Measurements from ENCODE around the gene CD151.

DNA sequence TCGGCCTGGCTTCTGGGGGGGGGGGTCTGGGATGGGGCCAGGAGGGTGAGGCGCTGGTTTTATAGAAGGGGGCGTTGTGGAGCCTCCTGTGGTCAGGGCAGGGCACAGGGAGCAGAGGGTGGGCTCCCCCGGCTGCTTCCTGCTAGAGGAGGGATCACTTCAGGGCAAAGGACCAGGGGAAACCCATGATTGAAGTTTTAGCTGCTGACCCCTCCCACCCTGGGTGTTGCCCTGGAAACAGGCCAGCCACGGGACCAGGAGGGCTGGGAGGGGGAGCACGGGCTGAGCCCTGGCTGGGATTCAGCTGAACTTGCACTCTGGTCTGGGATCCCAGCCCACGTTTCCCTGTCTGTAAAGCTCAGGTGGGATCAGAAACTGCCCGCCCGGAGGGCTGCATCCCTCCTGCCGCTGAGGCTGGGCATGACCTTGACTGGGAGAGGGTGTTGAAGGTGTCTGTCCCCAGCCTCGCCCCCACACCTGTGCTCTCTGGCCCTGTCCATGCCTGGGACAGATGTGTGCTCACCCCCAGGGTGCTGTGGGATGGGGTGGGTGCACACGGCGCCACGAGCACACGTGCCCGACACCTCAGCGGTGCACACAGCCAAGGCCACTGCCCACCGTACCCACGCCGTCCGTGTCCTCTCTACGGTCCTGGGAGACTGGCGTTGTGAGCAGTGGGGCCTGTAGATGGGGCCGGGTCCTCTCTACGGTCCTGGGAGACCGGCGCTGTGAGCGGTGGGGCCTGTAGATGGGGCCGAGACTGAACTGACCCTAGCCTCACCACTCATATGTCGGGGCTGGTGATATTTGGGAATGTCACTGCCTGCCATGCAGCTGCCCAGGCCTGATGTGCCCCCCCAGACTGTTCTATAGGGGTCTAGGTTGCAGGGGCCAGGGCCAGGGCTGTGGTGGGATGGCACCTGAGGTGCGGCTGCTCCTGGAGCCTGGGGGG lies 12.2 kb downstream of the CD151 start:
- TF ChIP-seq CTCF (IDR thresholded peaks at IDR 0.05), result no peak
- no peak for TF ChIP-seq MAX (CRISPR knock-in tag; IDR thresholded peaks at IDR 0.05)
- TF ChIP-seq PREB (CRISPR knock-in tag; IDR thresholded peaks at IDR 0.05; ENCODE audit: borderline replicate concordance), result no peak
- TF ChIP-seq USF2 (CRISPR knock-in tag; IDR thresholded peaks at IDR 0.05), result peak; percentile 50; the same call in 1 of the 2 replicates
- no peak for TF ChIP-seq SOX15 (CRISPR knock-in tag; IDR thresholded peaks at IDR 0.05)
- no peak for TF ChIP-seq STAT6 (CRISPR knock-in tag; conservative IDR thresholded peaks at IDR 0.05; ENCODE audit: low read depth)
- no peak for TF ChIP-seq TEAD4 (CRISPR knock-in tag; IDR thresholded peaks at IDR 0.05)
- TF ChIP-seq MXD4 (CRISPR knock-in tag; IDR thresholded peaks at IDR 0.05; ENCODE audit: borderline replicate concordance), result no peak

Measured in WTC11 (cell line).